Measurements from ENCODE around the gene NDUFA7. TPM values are rescaled to one million over a fixed set of nuclear protein-coding genes. Genes with fewer than 3 reads are reported as not detected.
A peak's percentile ranks its signal among the peaks of the same experiment; 100 is the strongest.
"Not testable (repeated sequence)": the region's sequence is repeated elsewhere in the genome, so short reads cannot be mapped to it uniquely, and the experiment has no call there.

NDUFA7 gene
- polyA plus RNA-seq, 4 donors, result 75.5 to 160 (median 137) TPM

DNA sequence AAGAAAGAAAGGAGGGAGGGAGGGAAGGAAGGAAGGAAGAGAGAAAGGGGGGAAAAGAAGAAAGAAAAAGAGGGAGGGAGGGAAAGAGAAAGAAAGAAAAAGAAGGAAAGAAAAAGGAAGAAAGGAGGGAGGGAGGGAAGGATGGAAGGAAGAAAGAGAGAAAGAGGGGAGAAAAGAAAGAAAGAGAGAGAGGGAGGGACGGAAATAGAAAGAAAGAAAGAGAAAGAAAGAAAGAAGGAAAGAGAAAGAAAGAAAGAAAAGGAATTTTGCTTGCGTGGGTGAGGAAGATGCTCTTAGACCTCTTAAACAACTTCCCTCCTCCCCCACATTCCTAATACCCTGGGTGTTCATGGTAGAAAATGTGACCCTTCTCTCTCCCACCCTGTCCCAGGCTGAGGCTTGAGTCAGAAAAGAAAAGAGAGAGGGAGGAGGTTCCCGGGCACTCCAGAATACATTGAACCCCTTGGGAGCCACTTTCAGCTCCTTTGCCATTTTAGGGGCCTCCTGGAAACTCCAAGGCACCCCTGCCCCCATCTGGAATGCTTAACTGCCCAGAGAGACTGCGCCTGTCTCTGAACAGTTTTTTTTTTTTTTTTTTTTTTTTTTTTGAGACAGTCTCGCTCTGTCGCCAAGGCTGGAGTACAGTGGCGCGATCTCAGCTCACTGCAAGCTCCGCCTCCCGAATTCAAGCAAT lies 31.1 kb upstream of the NDUFA7 start:
- peaks cover 0 to 10% (median 2%) of the 10 kb centered on the region in 3 donors for H3K27me3 ChIP-seq (ENCODE audit: control insufficient read depth in 3 of 3, insufficient read depth in 3 of 3, low read length in 3 of 3)
- whole genome bisulfite sequencing, 3 donors, result 11 to 27% (median 19%) methylated on average over 10 of the region's 10 CpGs
- DNase-seq (no peak), FAIRE-seq (no peak)
- no peaks in the 10 kb centered on the region for H3K36me3 ChIP-seq (ENCODE audit: control insufficient read depth in 3 of 3, insufficient read depth in 2 of 3, low read depth in 1 of 3, low read length in 3 of 3)
- H3K9me3 ChIP-seq (ENCODE audit: control insufficient read depth in 2 of 2, insufficient read depth in 1 of 2, low read depth in 1 of 2, low read length in 1 of 2), result peaks cover 0 to 9% of the 10 kb centered on the region in 2 donors
- H3K4me3 ChIP-seq (ENCODE audit: low read depth in 1 of 3, low read length in 3 of 3), result no peak overlapping the region
- H3K27ac ChIP-seq (ENCODE audit: low read depth in 1 of 3, low read length in 2 of 3), result peak overlapping the region in 1 of 3 donors; percentile 27
- peaks cover 0 to 8% (median 7%) of the 10 kb centered on the region in 3 donors for H3K4me1 ChIP-seq (ENCODE audit: control insufficient read depth in 3 of 3, insufficient read depth in 2 of 3, low read depth in 1 of 3, low read length in 2 of 3)

GRCh38 chr19:8349629-8350372 lies 28.6 kb upstream of the NDUFA7 start:
- H3K4me1 ChIP-seq (ENCODE audit: control insufficient read depth in 3 of 3, insufficient read depth in 2 of 3, low read depth in 1 of 3, low read length in 2 of 3); FAIRE-seq; H3K36me3 ChIP-seq (ENCODE audit: control insufficient read depth in 3 of 3, insufficient read depth in 2 of 3, low read depth in 1 of 3, low read length in 3 of 3); H3K4me3 ChIP-seq (ENCODE audit: low read depth in 1 of 3, low read length in 3 of 3); H3K9me3 ChIP-seq (ENCODE audit: control insufficient read depth in 2 of 2, insufficient read depth in 1 of 2, low read depth in 1 of 2, low read length in 1 of 2); DNase-seq; H3K27ac ChIP-seq (ENCODE audit: low read depth in 1 of 3, low read length in 2 of 3): not testable (repeated sequence)
- 58 to 68% (median 66%) methylated on average over 8 of the region's 8 CpGs for WGBS, 3 donors
- H3K27me3 ChIP-seq (ENCODE audit: control insufficient read depth in 3 of 3, insufficient read depth in 3 of 3, low read length in 3 of 3), result peaks cover 0 to 12% (median 2%) of the 10 kb centered on the region in 3 donors

GRCh38 chr19:8343483-8343844 lies 22.3 kb upstream of the NDUFA7 start:
- Histone ChIP-seq H3K36me3 (ENCODE audit: control insufficient read depth in 3 of 3, insufficient read depth in 2 of 3, low read depth in 1 of 3, low read length in 3 of 3) (no peaks in the 10 kb centered on the region), H3K9me3 (ENCODE audit: control insufficient read depth in 2 of 2, insufficient read depth in 1 of 2, low read depth in 1 of 2, low read length in 1 of 2) (no peaks in the 10 kb centered on the region), H3K4me1 (ENCODE audit: control insufficient read depth in 3 of 3, insufficient read depth in 2 of 3, low read depth in 1 of 3, low read length in 2 of 3) (peaks cover 0 to 6% (median 0%) of the 10 kb centered on the region in 3 donors), H3K27me3 (ENCODE audit: control insufficient read depth in 3 of 3, insufficient read depth in 3 of 3, low read length in 3 of 3) (peaks cover 0 to 50% (median 2%) of the 10 kb centered on the region in 3 donors), H3K4me3 (ENCODE audit: low read depth in 1 of 3, low read length in 3 of 3) (peak overlapping the region in 1 of 3 donors; percentile 46), H3K27ac (ENCODE audit: low read depth in 1 of 3, low read length in 2 of 3) (no peak overlapping the region)
- DNase-seq, result no peak
- WGBS, 3 donors, result 35 to 43% (median 37%) methylated on average over 10 to 11 of the region's 11 CpGs
- FAIRE-seq, result no peak

DNA sequence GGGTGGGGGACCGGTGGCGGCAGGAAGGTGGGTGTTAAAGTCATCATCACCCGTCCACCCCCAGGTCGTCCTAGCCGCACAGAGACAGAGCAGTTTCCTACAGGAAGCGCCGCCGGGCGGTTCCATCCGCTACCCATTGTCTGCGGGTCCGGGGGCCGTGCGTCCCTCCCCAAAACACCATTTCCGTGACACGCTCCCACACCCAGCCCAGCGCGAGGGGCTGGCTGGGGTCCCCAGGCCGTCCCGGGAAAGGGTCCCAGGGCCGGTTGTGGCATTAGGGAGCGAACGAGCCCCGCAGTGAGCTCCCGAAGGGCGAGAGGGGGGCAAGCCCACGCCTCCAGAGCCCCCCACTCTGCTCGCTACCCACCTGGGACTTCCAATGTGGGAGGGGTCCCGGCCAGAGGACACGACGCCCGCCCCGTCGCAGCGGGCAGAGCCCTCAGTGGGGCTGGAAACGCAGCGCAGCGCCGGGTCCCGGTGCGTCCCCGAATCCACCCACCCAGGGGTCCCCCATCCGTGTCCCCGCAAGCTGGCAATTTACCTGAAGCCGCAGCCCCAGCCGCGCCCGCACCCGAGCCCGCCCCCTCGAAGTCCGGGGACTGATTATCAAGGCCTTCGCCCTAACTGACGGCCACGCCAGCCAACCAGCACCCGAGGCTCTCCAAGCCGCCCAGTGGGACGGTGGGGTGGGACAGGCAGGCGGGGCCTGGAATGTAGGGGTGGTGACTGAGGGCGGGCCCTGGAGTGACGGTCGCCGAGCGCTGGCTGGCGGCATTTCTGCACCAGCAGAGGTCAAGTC lies 21.7 kb upstream of the NDUFA7 start, which contains the start of gene KANK3:
Gene KANK3, minus strand, starts transcription at position 579 of the 799 bp plus-strand sequence. CDS start 5,434 bp downstream, outside the sequence.
- Histone ChIP-seq H3K36me3 (ENCODE audit: control insufficient read depth in 3 of 3, insufficient read depth in 2 of 3, low read depth in 1 of 3, low read length in 3 of 3) (no peaks in the 10 kb centered on the region), H3K27ac (ENCODE audit: low read depth in 1 of 3, low read length in 2 of 3) (peak within 1 kb of the TSS in 2 of 3 donors; percentile 27 to 88), H3K27me3 (ENCODE audit: control insufficient read depth in 3 of 3, insufficient read depth in 3 of 3, low read length in 3 of 3) (peaks cover 0 to 55% (median 2%) of the 10 kb centered on the region in 3 donors), H3K4me1 (ENCODE audit: control insufficient read depth in 3 of 3, insufficient read depth in 2 of 3, low read depth in 1 of 3, low read length in 2 of 3) (peaks cover 0 to 6% (median 0%) of the 10 kb centered on the region in 3 donors), H3K9me3 (ENCODE audit: control insufficient read depth in 2 of 2, insufficient read depth in 1 of 2, low read depth in 1 of 2, low read length in 1 of 2) (no peaks in the 10 kb centered on the region), H3K4me3 (ENCODE audit: low read depth in 1 of 3, low read length in 3 of 3) (peak within 1 kb of the TSS; percentile 31 to 46 (median 40))
- DNase-seq (peak; percentile 94 to 96), FAIRE-seq (no peak)
- 2 to 4% (median 3%) methylated on average over 57 to 65 of the region's 65 CpGs for WGBS, 3 donors

- DNase-seq, result no peak
- Histone ChIP-seq H3K27ac (ENCODE audit: low read depth in 1 of 3, low read length in 2 of 3) (peak overlapping the region in 1 of 3 donors; percentile 75), H3K9me3 (ENCODE audit: control insufficient read depth in 2 of 2, insufficient read depth in 1 of 2, low read depth in 1 of 2, low read length in 1 of 2) (no peaks in the 10 kb centered on the region), H3K27me3 (ENCODE audit: control insufficient read depth in 3 of 3, insufficient read depth in 3 of 3, low read length in 3 of 3) (peaks cover 2 to 59% (median 3%) of the 10 kb centered on the region in 3 donors), H3K36me3 (ENCODE audit: control insufficient read depth in 3 of 3, insufficient read depth in 2 of 3, low read depth in 1 of 3, low read length in 3 of 3) (no peaks in the 10 kb centered on the region), H3K4me3 (ENCODE audit: low read depth in 1 of 3, low read length in 3 of 3) (peak overlapping the region in 1 of 3 donors; percentile 46), H3K4me1 (ENCODE audit: control insufficient read depth in 3 of 3, insufficient read depth in 2 of 3, low read depth in 1 of 3, low read length in 2 of 3) (peaks cover 0 to 6% (median 0%) of the 10 kb centered on the region in 3 donors)
- no peak for FAIRE-seq
- WGBS, 3 donors, result 35 to 38% (median 37%) methylated on average over 13 to 14 of the region's 14 CpGs
Measured at GRCh38 chr19:8342316-8342683, 21.1 kb upstream of the NDUFA7 start.

- H3K4me3 ChIP-seq (ENCODE audit: low read depth in 1 of 3, low read length in 3 of 3), result not testable (repeated sequence)
- H3K27ac ChIP-seq (ENCODE audit: low read depth in 1 of 3, low read length in 2 of 3), result peak overlapping the region in 1 of 3 donors; percentile 75
Measured at GRCh38 chr19:8341504-8341903, 20.3 kb upstream of the NDUFA7 start.

GRCh38 chr19:8340341-8341096 lies 19.3 kb upstream of the NDUFA7 start:
- H3K36me3 ChIP-seq (ENCODE audit: control insufficient read depth in 3 of 3, insufficient read depth in 2 of 3, low read depth in 1 of 3, low read length in 3 of 3), result no peaks in the 10 kb centered on the region
- peaks cover 5 to 75% (median 8%) of the 10 kb centered on the region in 3 donors for H3K27me3 ChIP-seq (ENCODE audit: control insufficient read depth in 3 of 3, insufficient read depth in 3 of 3, low read length in 3 of 3)
- peaks cover 0 to 6% (median 0%) of the 10 kb centered on the region in 3 donors for H3K4me1 ChIP-seq (ENCODE audit: control insufficient read depth in 3 of 3, insufficient read depth in 2 of 3, low read depth in 1 of 3, low read length in 2 of 3)
- H3K4me3 ChIP-seq (ENCODE audit: low read depth in 1 of 3, low read length in 3 of 3), result no peak overlapping the region
- peak overlapping the region in 1 of 3 donors; percentile 75 for H3K27ac ChIP-seq (ENCODE audit: low read depth in 1 of 3, low read length in 2 of 3)
- DNase-seq (peak in 1 of 2 donors; percentile 46), FAIRE-seq (no peak)
- WGBS, 3 donors, result 19 to 26% (median 21%) methylated on average over 15 of the region's 15 CpGs
- H3K9me3 ChIP-seq (ENCODE audit: control insufficient read depth in 2 of 2, insufficient read depth in 1 of 2, low read depth in 1 of 2, low read length in 1 of 2), result no peaks in the 10 kb centered on the region

More at GRCh38 chr19:8341504-8341903, 20.3 kb upstream of the NDUFA7 start:
- not testable (repeated sequence) for H3K36me3 ChIP-seq (ENCODE audit: control insufficient read depth in 3 of 3, insufficient read depth in 2 of 3, low read depth in 1 of 3, low read length in 3 of 3); FAIRE-seq; H3K9me3 ChIP-seq (ENCODE audit: control insufficient read depth in 2 of 2, insufficient read depth in 1 of 2, low read depth in 1 of 2, low read length in 1 of 2); DNase-seq; H3K4me1 ChIP-seq (ENCODE audit: control insufficient read depth in 3 of 3, insufficient read depth in 2 of 3, low read depth in 1 of 3, low read length in 2 of 3)
- peaks cover 2 to 65% (median 3%) of the 10 kb centered on the region in 3 donors for H3K27me3 ChIP-seq (ENCODE audit: control insufficient read depth in 3 of 3, insufficient read depth in 3 of 3, low read length in 3 of 3)
- 82 to 94% (median 85%) methylated on average over 4 of the region's 4 CpGs for WGBS, 3 donors

All from small intestine (tissue), 7 donors.